HepG2 (cell line): ENCODE measurements around the gene NECTIN3. TPM values are rescaled to one million over a fixed set of nuclear protein-coding genes. Genes with fewer than 3 reads are reported as not detected.

Experiments
- BCLAF1 ChIP-seq: fragments of 450-650 bp; IDR thresholded peaks from 2 replicates; pipeline ENCODE4 v1.6.1; 2017; ENCODE audit warnings: mild to moderate bottlenecking
- CHD4 ChIP-seq: fragments of 200-600 bp; sonication (generic); IDR thresholded peaks from 2 replicates; pipeline ENCODE4 v1.7.0; 2017; ENCODE audit warnings: mild to moderate bottlenecking, low read length, borderline replicate concordance
- ERF ChIP-seq: IDR thresholded peaks from 2 replicates; pipeline ENCODE4 v1.6.1; 2018; ENCODE audit warnings: missing biosample characterization, missing genetic modification reagents
- FOXC1 ChIP-seq: sonication (generic); formaldehyde crosslinking; IDR thresholded peaks from 2 replicates; pipeline ENCODE4 v1.8.0; 2022; ENCODE audit warnings: mild to moderate bottlenecking, missing genetic modification reagents, borderline replicate concordance
- HOXA9 ChIP-seq: sonication (generic); formaldehyde crosslinking; IDR thresholded peaks from 2 replicates; pipeline ENCODE4 v1.8.1; 2022; ENCODE audit warnings: missing genetic modification reagents, mild to moderate bottlenecking, moderate library complexity, borderline replicate concordance
- MTERF4 ChIP-seq: sonication (generic); formaldehyde crosslinking; IDR thresholded peaks from 2 replicates; pipeline ENCODE4 v1.8.0; 2023; ENCODE audit warnings: mild to moderate bottlenecking, missing genetic modification reagents
- NCOA5 ChIP-seq: sonication (generic); formaldehyde crosslinking; IDR thresholded peaks from 2 replicates; pipeline ENCODE4 v1.4.0; 2020; ENCODE audit warnings: missing genetic modification reagents
- PHB2 ChIP-seq: fragments of 450-650 bp; IDR thresholded peaks from 2 replicates; pipeline ENCODE4 v1.6.1; 2018; ENCODE audit not compliant: partially characterized antibody
- POLR2AphosphoS5 ChIP-seq: IDR thresholded peaks from 2 replicates; pipeline ENCODE4 v1.6.1; 2012; ENCODE audit warnings: low read depth, low read length
- PRDM10 ChIP-seq: sonication (generic); formaldehyde crosslinking; IDR thresholded peaks from 2 replicates; pipeline ENCODE4 v1.4.0; 2020; ENCODE audit warnings: low read depth, missing genetic modification reagents
- PRPF4 ChIP-seq: fragments of 200-400 bp; formaldehyde crosslinking; IDR thresholded peaks from 2 replicates; pipeline ENCODE4 v1.6.1; 2016; ENCODE audit warnings: low read length, low read depth; ENCODE audit not compliant: poor library complexity, severe bottlenecking
- USF2 ChIP-seq, 2 experiments: sonication (generic) in 1 of 2; formaldehyde crosslinking in 1 of 2; IDR thresholded peaks; 2 replicates each; pipeline versions ENCODE4 v1.5.1 to v1.6.1; 2011 to 2020; ENCODE audit warnings: borderline replicate concordance in 1 of 2, low read depth in 1 of 2, low read length in 1 of 2, mild to moderate bottlenecking in 1 of 2, missing genetic modification reagents in 1 of 2, moderate library complexity in 1 of 2
- YY1 ChIP-seq: IDR thresholded peaks from 2 replicates; pipeline ENCODE4 v1.6.1; 2011; ENCODE audit warnings: low read length, low read depth, moderate library complexity, mild to moderate bottlenecking; ENCODE audit not compliant: insufficient read depth, insufficient replicate concordance
- ZBTB25 ChIP-seq: IDR thresholded peaks from 2 replicates; pipeline ENCODE4 v1.6.1; 2018; ENCODE audit warnings: missing genetic modification reagents
- ZNF12 ChIP-seq: sonication (generic); formaldehyde crosslinking; IDR thresholded peaks from 2 replicates; pipeline ENCODE4 v1.5.0; 2020; ENCODE audit warnings: missing genetic modification reagents
- ZNF20 ChIP-seq: sonication (generic); formaldehyde crosslinking; IDR thresholded peaks from 2 replicates; pipeline ENCODE4 v1.4.0; 2020; ENCODE audit warnings: mild to moderate bottlenecking, moderate library complexity, missing genetic modification reagents
- ZNF589 ChIP-seq: sonication (generic); formaldehyde crosslinking; conservative IDR thresholded peaks from 2 replicates; pipeline ENCODE4 v1.8.0; 2022; ENCODE audit warnings: mild to moderate bottlenecking, moderate library complexity, missing genetic modification reagents
- polyA plus RNA-seq, 8 experiments: library from polyadenylated mRNA; depleted of rRNA in 3 of 8; stranded (reverse) in 7 of 8; unstranded in 1 of 8; fragments of >200 nt; fragmentation: Illumina TruSeq in 4 of 8; extraction: Trizol in 4 of 8; gene quantifications; 2 replicates each; pipeline versions ENCODE4 v1.2.1 to v1.2.3, GENCODE V29; 2011 to 2016; ENCODE audit warnings: low read depth in 4 of 8, missing spikeins in 1 of 8, mixed read lengths in 1 of 8; ENCODE audit not compliant: insufficient read depth in 1 of 8
- total RNA-seq, 5 experiments: library from RNA; depleted of rRNA; stranded (reverse); fragments of >200 nt; fragmentation: Illumina TruSeq; extraction: Trizol; gene quantifications; 2 replicates each; pipeline ENCODE4 v1.2.3, GENCODE V29; 2016; ENCODE audit warnings: low read depth in 1 of 5

The NECTIN3 gene
- total and polyA plus RNA-seq, 2 of the 13 experiments (the other 11 are each of a cell fraction or from before 2014, with no cell fraction given), result 10.4 to 45.1 TPM

GRCh38 chr3:111071257-111072030 is at the start of gene NECTIN3 (continued):
- TF ChIP-seq MTERF4 (no peak), PHB2 (no peak), YY1 (peak; percentile 23), ZNF589 (no peak), ZBTB25 (CRISPR knock-in tag) (no peak), ERF (0 out of 2 replicates have a peak, but pooled peaks have one; percentile 8), CHD4 (no peak), PRDM10 (CRISPR knock-in tag) (peak; percentile 98), ZNF20 (CRISPR knock-in tag) (no peak), ZNF12 (no peak), BCLAF1 (no peak), NCOA5 (CRISPR knock-in tag) (no peak), FOXC1 (CRISPR knock-in tag) (no peak), POLR2AphosphoS5 (peak; percentile 69), USF2 (IDR thresholded peaks at IDR 0.05; ENCODE audit: low read depth, low read length) (no peak), USF2 (CRISPR knock-in tag; IDR thresholded peaks at IDR 0.05; ENCODE audit: borderline replicate concordance) (no peak), PRPF4 (no peak), HOXA9 (CRISPR knock-in tag) (0 out of 2 replicates have a peak, but pooled peaks have one; percentile 55)
